Right cardiac atrium (tissue), 5 donors: ENCODE measurements around the gene GAS2L3. TPM values are rescaled to one million over a fixed set of nuclear protein-coding genes. Genes with fewer than 3 reads are reported as not detected.
A peak's percentile ranks its signal among the peaks of the same experiment; 100 is the strongest.
"Not testable (repeated sequence)": the region's sequence is repeated elsewhere in the genome, so short reads cannot be mapped to it uniquely, and the experiment has no call there.

Experiments used
- ATAC-seq, 2 donors: fragments of 200-7000 bp; cut with Tn5 transposase; one replicate each; pipeline versions ENCODE4 v1.8.0 to v1.9.1; 2020; ENCODE audit warnings: moderate library complexity in 2 of 2, mild to moderate bottlenecking in 1 of 2
- DNase-seq, 3 donors: peaks; one replicate each; pipeline ENCODE4 v3.0.0-alpha.2; 2020
- H3K27ac ChIP-seq: one replicate; pipeline ENCODE4 v1.5.1; 2013; ENCODE audit warnings: mild to moderate bottlenecking, low read length, control low read depth, moderate library complexity
- H3K27me3 ChIP-seq: one replicate; pipeline ENCODE4 v1.6.1; 2013; ENCODE audit not compliant: control insufficient read depth, insufficient read depth
- H3K4me1 ChIP-seq: one replicate; pipeline ENCODE4 v1.6.1; 2013; ENCODE audit warnings: low read length; ENCODE audit not compliant: control insufficient read depth, insufficient read depth
- H3K4me3 ChIP-seq: one replicate; pipeline ENCODE4 v1.5.1; 2013; ENCODE audit warnings: low read length, control low read depth
- H3K9me3 ChIP-seq: one replicate; pipeline ENCODE4 v1.6.1; 2013; ENCODE audit warnings: low read length; ENCODE audit not compliant: control insufficient read depth
- WGBS: extraction: QIAGEN DNeasy Blood & Tissue Kit; methylation state at CpG from one replicate; pipeline ENCODE4 v1.1.7; 2013; 5-methylcytosine and 5-hydroxymethylcytosine counted together
- intact Hi-C, 4 donors: fragments of 100-400 bp; cut with DNase I; formaldehyde crosslinking; loops; one replicate each; pipeline versions ENCODE4 v1.11.0 to v1.14.0; 2022 to 2023
- polyA plus RNA-seq: library from polyadenylated mRNA; stranded (reverse); fragments of 200-250 nt; gene quantifications from one replicate; pipeline ENCODE4 v1.2.3, GENCODE V29; 2013
- total RNA-seq, 4 donors: library from RNA; stranded (reverse); fragmentation: NEBNext Ultra II Directional; extraction: Animal tissue kit (Norgen Biotek cat#: 25700); gene quantifications; one replicate each; pipeline ENCODE4 v1.2.1, GENCODE V29; 2021
- donor health status: healthy with polysubstance abuse.
- donor health status: DM: no; HTN: yes; CAD: no.
- donor health status: DM: no; HTN: no; CAD: no.
- donor health status: DM: no; HTN: yes; CAD: no; lungs with severe emphysema.
- donor health status: DM: yes; HTN: yes; CAD: no.

GAS2L3 gene
- total and polyA plus RNA-seq, 5 donors = 1.4 to 3.7 (median 3.1) TPM

DNA sequence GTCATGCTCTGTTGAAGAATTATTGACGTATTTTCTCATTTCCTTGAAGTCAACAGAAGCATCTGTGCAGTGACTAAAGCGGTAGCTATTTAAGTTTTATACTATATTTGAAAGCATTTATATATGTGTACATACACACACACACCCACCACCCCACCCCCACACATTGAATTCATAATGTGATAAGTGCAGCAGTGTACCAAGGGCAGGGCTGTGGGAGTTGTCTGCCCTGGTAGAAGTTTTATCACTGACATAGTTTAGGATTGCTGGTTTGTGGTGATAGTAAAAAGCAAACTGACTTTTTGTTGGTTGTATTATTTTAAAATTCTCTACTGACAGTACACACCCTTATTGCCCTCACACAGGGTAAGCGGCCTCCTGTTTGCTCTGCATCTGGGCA is 39.1 kb downstream of the GAS2L3 start:
- no peak overlapping the region for H3K27ac ChIP-seq

DNA sequence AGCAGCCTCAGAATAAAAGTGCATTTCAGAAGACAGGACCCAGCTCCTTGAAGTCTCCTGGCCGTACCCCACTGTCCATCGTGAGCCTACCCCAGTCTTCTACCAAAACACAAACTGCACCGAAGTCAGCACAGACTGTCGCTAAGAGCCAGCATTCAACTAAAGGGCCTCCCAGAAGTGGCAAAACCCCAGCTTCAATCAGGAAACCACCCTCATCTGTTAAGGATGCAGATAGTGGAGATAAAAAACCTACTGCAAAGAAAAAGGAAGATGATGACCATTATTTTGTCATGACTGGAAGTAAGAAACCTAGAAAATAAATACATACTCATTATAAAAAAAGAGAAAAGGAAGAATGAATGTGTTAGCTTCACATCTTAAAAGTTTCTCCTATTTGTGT is 51.1 kb downstream of the GAS2L3 start:
- H3K27me3 ChIP-seq = no peaks in the 10 kb centered on the region
- WGBS = 86% methylated on average over 4 of the region's 4 CpGs

More for the DNA sequence above, 39.1 kb downstream of the GAS2L3 start:
- Histone ChIP-seq H3K9me3 (no peaks in the 10 kb centered on the region), H3K4me1 (no peaks in the 10 kb centered on the region), H3K4me3 (no peak overlapping the region), H3K27me3 (no peaks in the 10 kb centered on the region)
- intact Hi-C loops = no loop called here
- no peak for DNase-seq
- peak in 1 of 2 donors; percentile 47 for ATAC-seq
- 96% methylated on average over 3 of the region's 3 CpGs for WGBS

DNA sequence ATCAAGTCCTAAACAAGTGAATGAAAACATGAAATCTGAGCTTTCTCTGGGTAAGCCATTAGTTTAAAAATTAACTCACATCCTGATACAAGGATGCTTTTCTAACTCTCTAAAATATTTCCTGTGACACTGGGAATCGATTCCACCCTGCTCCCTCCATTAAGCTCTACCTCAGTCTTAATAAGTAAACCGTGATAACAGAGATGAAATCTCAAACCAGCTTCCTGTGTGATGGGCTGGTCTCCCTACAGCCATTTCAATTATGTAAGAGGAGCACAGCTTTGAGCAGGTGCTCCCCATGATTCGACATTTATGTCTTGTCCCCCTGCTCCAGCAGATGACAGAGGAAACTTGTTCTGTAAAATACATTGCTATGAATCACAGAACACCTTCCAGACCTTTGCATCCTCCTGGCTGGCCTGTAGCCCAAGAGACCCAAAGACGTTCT is 59.0 kb downstream of the GAS2L3 start:
- H3K27ac ChIP-seq = no peak overlapping the region
- DNase-seq = no peak
- no peak for ATAC-seq
- WGBS = 60% methylated on average over 4 of the region's 4 CpGs
- no peaks in the 10 kb centered on the region for H3K4me1 ChIP-seq
- no peaks in the 10 kb centered on the region for H3K27me3 ChIP-seq
- no peak overlapping the region for H3K4me3 ChIP-seq
- intact Hi-C loops = no loop called here
- no peaks in the 10 kb centered on the region for H3K9me3 ChIP-seq

More for the DNA sequence above, 51.1 kb downstream of the GAS2L3 start:
- no peak overlapping the region for H3K27ac ChIP-seq
- ATAC-seq (no peak), DNase-seq (no peak)
- H3K9me3 ChIP-seq = no peaks in the 10 kb centered on the region
- no peak overlapping the region for H3K4me3 ChIP-seq
- intact Hi-C loops = no loop called here
- no peaks in the 10 kb centered on the region for H3K4me1 ChIP-seq

DNA sequence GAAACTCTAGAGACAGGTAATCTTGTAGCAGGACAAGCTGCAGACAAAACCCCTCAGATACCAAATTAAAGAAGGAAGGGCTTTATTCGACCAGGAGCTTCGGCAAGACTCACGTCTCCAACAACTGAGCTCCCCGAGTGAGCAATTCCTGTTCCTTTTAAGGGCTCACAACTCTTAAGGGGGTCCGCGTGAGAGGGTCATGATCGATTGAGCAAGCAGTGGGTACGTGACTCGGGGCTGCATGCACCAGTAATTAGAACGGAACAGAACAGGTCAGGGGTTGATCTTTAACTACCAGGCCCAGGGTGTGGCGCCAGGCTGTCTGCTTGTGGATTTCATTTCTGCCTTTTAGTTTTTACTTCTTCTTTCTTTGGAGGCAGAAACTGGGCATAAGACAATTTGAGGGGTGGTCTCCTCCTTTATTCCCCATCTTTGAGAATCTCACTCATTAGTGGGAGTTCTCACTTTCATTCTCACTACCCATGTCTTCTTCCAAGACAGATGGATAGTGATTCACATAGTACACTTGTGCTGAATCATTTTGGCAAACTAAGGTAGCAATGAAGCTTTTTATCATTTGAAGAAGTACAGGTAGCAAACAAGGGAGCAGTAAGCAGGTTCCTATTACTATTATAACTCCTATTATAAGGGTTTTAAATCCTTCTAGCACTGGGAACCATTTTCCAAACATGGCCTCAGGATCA is 59.8 kb downstream of the GAS2L3 start:
- H3K4me3 ChIP-seq, H3K4me1 ChIP-seq, H3K9me3 ChIP-seq, H3K27me3 ChIP-seq, intact Hi-C loops, H3K27ac ChIP-seq, ATAC-seq, DNase-seq: not testable (repeated sequence)
- 92% methylated on average over 11 of the region's 11 CpGs for WGBS

DNA sequence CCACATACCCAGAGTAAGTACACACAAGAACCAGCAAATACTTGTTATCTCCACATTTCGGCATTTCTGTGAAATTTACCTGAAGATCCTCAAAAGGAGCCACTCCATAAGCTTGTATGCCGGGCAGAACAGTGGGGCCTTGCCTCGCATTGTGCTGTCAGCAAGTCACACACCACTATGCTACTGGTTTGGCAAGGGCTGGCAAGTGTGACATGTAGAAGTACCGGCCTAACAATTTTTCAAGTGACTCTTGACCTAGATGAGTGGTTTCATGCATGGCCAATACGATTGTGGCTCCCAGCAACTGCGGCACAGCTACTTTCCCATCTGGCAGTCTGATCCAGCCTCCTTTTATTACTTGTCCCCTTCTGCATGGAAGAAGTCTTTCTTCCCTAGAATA is 69.8 kb downstream of the GAS2L3 start:
- Histone ChIP-seq H3K4me3 (no peak overlapping the region), H3K27me3 (no peaks in the 10 kb centered on the region), H3K27ac (no peak overlapping the region), H3K4me1 (no peaks in the 10 kb centered on the region), H3K9me3 (no peaks in the 10 kb centered on the region)
- WGBS = 83% methylated on average over 6 of the region's 6 CpGs
- ATAC-seq = no peak
- intact Hi-C loops = no loop called here
- DNase-seq = no peak

DNA sequence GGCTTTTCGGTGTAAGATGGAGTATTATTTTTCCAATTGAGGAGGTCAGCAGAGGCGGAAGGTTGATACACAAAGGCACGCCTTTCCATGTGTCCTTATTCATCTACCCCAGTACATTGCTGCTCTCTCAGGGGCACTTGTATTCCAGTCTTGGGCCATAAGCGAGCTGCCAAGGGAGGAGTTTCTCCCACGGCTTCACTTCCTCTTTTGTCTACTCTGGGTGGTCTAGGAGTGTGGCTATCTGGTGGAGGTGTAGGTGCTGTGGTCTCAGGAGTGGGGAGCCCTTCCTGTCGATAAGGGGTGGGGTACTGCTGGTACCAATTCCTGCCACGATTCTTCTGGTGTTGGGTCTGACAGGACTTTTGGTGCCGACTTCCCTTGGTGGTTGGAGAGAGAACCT is 73.4 kb downstream of the GAS2L3 start:
- intact Hi-C loops = no loop called here
- Histone ChIP-seq H3K9me3 (no peaks in the 10 kb centered on the region), H3K27ac (no peak overlapping the region), H3K4me3 (no peak overlapping the region), H3K4me1 (no peaks in the 10 kb centered on the region), H3K27me3 (no peaks in the 10 kb centered on the region)
- no peak for DNase-seq
- no peak for ATAC-seq
- 85% methylated on average over 8 of the region's 8 CpGs for WGBS

DNA sequence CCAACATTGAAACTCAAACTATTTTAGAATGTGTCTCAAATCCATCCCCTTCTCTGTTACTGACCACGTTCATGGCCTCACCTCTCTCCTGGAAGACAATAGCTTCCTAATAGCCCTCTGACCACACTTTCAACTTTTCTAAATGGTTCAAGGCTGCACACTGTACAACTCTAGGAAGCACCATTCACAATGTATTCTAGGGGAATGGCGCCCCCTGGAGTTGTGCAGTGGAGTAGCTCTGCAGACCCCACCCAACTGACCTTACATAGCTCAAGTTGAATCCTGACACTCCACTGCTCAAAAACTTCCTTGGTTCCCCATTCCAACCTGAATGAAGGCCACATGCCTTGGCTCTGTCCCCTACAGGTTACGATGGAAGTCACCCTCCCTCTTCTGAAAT is 77.6 kb downstream of the GAS2L3 start:
- WGBS = 84% methylated on average over 3 of the region's 3 CpGs
- DNase-seq (no peak), ATAC-seq (no peak)
- H3K9me3 ChIP-seq = no peaks in the 10 kb centered on the region
- intact Hi-C loops = no loop called here
- no peaks in the 10 kb centered on the region for H3K27me3 ChIP-seq
- no peaks in the 10 kb centered on the region for H3K4me1 ChIP-seq
- no peak overlapping the region for H3K4me3 ChIP-seq
- H3K27ac ChIP-seq = no peak overlapping the region

DNA sequence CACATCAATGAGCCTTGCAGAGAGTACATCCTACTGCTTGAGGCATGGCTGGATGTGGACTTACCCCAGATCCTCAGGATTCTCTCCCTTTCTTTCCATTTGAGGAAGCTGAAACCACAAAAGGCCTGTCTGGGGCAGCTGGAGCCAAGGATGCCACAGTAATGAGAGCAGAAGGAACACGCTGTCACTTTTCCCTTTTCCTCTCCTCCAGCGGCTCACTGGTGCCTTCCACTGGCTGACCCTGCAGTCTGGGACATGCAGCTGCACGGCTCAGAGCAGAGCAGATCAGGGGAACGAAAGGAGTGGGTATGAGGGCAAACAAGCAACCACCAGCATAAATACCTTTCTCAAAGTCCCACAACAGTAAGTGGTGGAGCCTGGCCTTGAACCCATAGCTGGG is 78.2 kb downstream of the GAS2L3 start:
- Histone ChIP-seq H3K27me3 (no peaks in the 10 kb centered on the region), H3K9me3 (no peaks in the 10 kb centered on the region), H3K4me1 (no peaks in the 10 kb centered on the region), H3K4me3 (no peak overlapping the region), H3K27ac (no peak overlapping the region)
- DNase-seq (no peak), ATAC-seq (no peak)
- WGBS = 75% methylated on average over 4 of the region's 4 CpGs
- intact Hi-C loops = no loop called here

DNA sequence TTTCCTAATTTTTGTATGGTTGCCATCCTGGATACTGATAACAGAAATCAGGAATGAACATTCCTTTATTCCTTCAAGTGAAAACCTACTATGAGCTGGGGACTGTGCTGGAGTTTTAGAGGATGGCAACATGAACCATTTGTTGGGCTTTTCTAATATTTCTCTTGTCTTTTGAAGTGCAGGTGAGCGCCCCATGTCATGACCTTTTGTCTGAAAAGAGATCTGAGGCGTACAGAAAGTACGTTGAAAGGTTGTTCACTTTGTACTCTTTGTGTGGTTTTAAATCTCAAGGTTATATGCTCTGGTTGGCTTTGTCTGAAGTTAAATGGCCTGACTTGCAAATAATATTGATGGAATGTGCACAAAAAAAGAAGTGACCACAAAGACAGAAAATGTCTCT is 79.0 kb downstream of the GAS2L3 start:
- 93% methylated on average over 3 of the region's 3 CpGs for WGBS
- intact Hi-C loops = no loop called here
- no peaks in the 10 kb centered on the region for H3K4me1 ChIP-seq
- ATAC-seq (no peak), DNase-seq (no peak)
- H3K9me3 ChIP-seq = no peaks in the 10 kb centered on the region
- no peak overlapping the region for H3K27ac ChIP-seq
- no peaks in the 10 kb centered on the region for H3K27me3 ChIP-seq
- H3K4me3 ChIP-seq = no peak overlapping the region

DNA sequence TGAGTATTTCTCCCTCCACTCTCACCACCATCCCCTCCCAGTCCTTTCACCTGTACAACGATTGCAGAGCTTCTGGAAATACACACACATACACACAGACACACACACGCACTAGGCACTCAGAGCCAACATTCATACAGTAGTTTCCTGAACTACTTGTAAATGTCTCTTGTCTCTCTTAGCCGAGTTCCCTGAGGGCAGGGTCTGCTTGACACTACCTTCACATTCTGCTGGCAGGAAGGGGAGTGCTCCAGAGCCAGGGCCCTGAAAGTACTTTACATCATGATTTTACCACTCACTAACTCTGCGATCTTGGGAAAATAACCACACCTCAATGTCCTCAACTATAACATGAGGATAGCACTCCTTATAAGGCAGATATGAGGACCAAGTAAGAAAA is 82.7 kb downstream of the GAS2L3 start:
- ATAC-seq (no peak), DNase-seq (no peak)
- 75% methylated on average over 4 of the region's 4 CpGs for WGBS
- H3K4me1 ChIP-seq = no peaks in the 10 kb centered on the region
- H3K27ac ChIP-seq = no peak overlapping the region
- no peaks in the 10 kb centered on the region for H3K27me3 ChIP-seq
- H3K4me3 ChIP-seq = no peak overlapping the region
- no peaks in the 10 kb centered on the region for H3K9me3 ChIP-seq
- intact Hi-C loops = no loop called here

DNA sequence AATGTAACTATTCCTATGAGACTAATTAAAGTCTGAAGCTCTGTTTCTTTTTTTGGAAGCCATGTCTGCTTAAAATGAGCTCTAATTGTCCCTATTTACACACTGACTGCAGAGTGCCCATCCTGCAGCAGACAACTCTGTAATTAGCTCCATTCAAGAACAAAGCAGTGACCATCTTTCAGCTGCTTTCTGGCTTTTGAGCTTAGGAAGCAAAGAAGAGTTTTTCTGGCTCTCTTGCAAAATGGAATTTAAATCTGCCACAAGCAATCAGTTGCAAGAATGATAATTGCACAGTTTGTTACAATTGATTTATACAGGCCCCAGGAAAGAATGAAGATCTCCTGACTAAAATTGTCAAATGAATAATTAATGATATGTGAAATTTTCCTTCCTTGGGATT is 83.4 kb downstream of the GAS2L3 start:
- H3K27ac ChIP-seq = no peak overlapping the region
- H3K4me3 ChIP-seq = no peak overlapping the region
- ATAC-seq (no peak), DNase-seq (no peak)
- intact Hi-C loops = no loop called here
- H3K27me3 ChIP-seq = no peaks in the 10 kb centered on the region
- H3K4me1 ChIP-seq = no peaks in the 10 kb centered on the region
- H3K9me3 ChIP-seq = no peaks in the 10 kb centered on the region
